H9 (cell line): Measurements from ENCODE around the gene SIN3B. TPM values are rescaled to one million over a fixed set of nuclear protein-coding genes. Genes with fewer than 3 reads are reported as not detected.

Experiments
- DNase-seq: peaks from one replicate; pipeline ENCODE4 v3.0.0-alpha.2; 2017
- H2AFZ ChIP-seq: one replicate; pipeline ENCODE4 v1.6.1; 2013; ENCODE audit warnings: mild to moderate bottlenecking, low read length, control low read depth, moderate library complexity
- H2AK5ac ChIP-seq: 2 replicates; pipeline ENCODE4 v1.6.1; 2013; ENCODE audit warnings: low read length, control low read depth, mixed read lengths; ENCODE audit not compliant: insufficient read length
- H2BK120ac ChIP-seq: one replicate; pipeline ENCODE4 v1.6.1; 2013; ENCODE audit warnings: low read depth, mild to moderate bottlenecking, low read length, control low read depth, inconsistent platforms; ENCODE audit not compliant: poor library complexity, severe bottlenecking
- H2BK12ac ChIP-seq: 2 replicates; pipeline ENCODE4 v1.6.1; 2013; ENCODE audit warnings: low read length, control low read depth, mixed read lengths, low read depth; ENCODE audit not compliant: insufficient read length
- H2BK15ac ChIP-seq: 2 replicates; pipeline ENCODE4 v1.6.1; 2013; ENCODE audit warnings: low read depth, low read length, control low read depth
- H2BK20ac ChIP-seq: one replicate; pipeline ENCODE4 v1.6.1; 2013; ENCODE audit warnings: low read depth, mild to moderate bottlenecking, low read length, control low read depth, inconsistent platforms; ENCODE audit not compliant: poor library complexity, severe bottlenecking
- H2BK5ac ChIP-seq: 2 replicates; pipeline ENCODE4 v1.6.1; 2013; ENCODE audit warnings: low read length, control low read depth, mixed read lengths; ENCODE audit not compliant: insufficient read length
- H3K14ac ChIP-seq: 2 replicates; pipeline ENCODE4 v1.6.1; 2013; ENCODE audit warnings: low read length, control low read depth; ENCODE audit not compliant: insufficient read depth
- H3K18ac ChIP-seq: 2 replicates; pipeline ENCODE4 v1.6.1; 2013; ENCODE audit warnings: low read depth, mild to moderate bottlenecking, mixed read lengths, low read length, control low read depth; ENCODE audit not compliant: insufficient read length
- H3K23ac ChIP-seq: 2 replicates; pipeline ENCODE4 v1.6.1; 2013; ENCODE audit warnings: low read length, control low read depth, mixed read lengths, low read depth; ENCODE audit not compliant: insufficient read length
- H3K23me2 ChIP-seq: 2 replicates; pipeline ENCODE4 v1.6.1; 2013; ENCODE audit warnings: low read depth, mild to moderate bottlenecking, mixed read lengths, low read length, control low read depth; ENCODE audit not compliant: insufficient read length, poor library complexity, severe bottlenecking
- H3K27ac ChIP-seq: 2 replicates; pipeline ENCODE4 v1.5.1; 2013; ENCODE audit warnings: low read length, control low read depth, mixed read lengths, low read depth; ENCODE audit not compliant: insufficient read length
- H3K27me3 ChIP-seq: 2 replicates; pipeline ENCODE4 v1.6.1; 2013; ENCODE audit warnings: low read length, control low read depth, inconsistent platforms; ENCODE audit not compliant: insufficient read depth
- H3K4ac ChIP-seq: 2 replicates; pipeline ENCODE4 v1.6.1; 2013; ENCODE audit warnings: low read depth, mild to moderate bottlenecking, control low read depth, inconsistent platforms, low read length, moderate library complexity
- H3K4me1 ChIP-seq: 2 replicates; pipeline ENCODE4 v1.6.1; 2013; ENCODE audit warnings: low read length, control low read depth, inconsistent platforms; ENCODE audit not compliant: insufficient read depth
- H3K4me2 ChIP-seq: 2 replicates; pipeline ENCODE4 v1.6.1; 2013; ENCODE audit warnings: low read length, control low read depth, mixed read lengths; ENCODE audit not compliant: insufficient read length, insufficient read depth
- H3K56ac ChIP-seq: 2 replicates; pipeline ENCODE4 v1.6.1; 2013; ENCODE audit warnings: low read depth, mild to moderate bottlenecking, mixed read lengths, low read length, control low read depth; ENCODE audit not compliant: insufficient read length
- H3K79me1 ChIP-seq: 2 replicates; pipeline ENCODE4 v1.6.1; 2013; ENCODE audit warnings: low read depth, mild to moderate bottlenecking, moderate library complexity, low read length, control low read depth, inconsistent platforms; ENCODE audit not compliant: insufficient read depth, poor library complexity, severe bottlenecking
- H3K79me2 ChIP-seq: 2 replicates; pipeline ENCODE4 v1.6.1; 2013; ENCODE audit warnings: low read length, control low read depth, inconsistent platforms; ENCODE audit not compliant: insufficient read depth
- H3K9ac ChIP-seq: 2 replicates; pipeline ENCODE4 v1.6.1; 2013; ENCODE audit warnings: low read length, control low read depth, mixed read lengths; ENCODE audit not compliant: insufficient read length; ENCODE audit errors: extremely low read depth
- H3K9me3 ChIP-seq: one replicate; pipeline ENCODE4 v1.6.1; 2013; ENCODE audit warnings: low read depth, low read length, inconsistent platforms; ENCODE audit not compliant: control insufficient read depth
- H3T11ph ChIP-seq: one replicate; pipeline ENCODE4 v1.6.1; 2013; ENCODE audit warnings: mild to moderate bottlenecking, low read length, control low read depth, inconsistent platforms
- H4K20me1 ChIP-seq: one replicate; pipeline ENCODE4 v1.6.1; 2013; ENCODE audit not compliant: control insufficient read depth, insufficient read length, insufficient read depth
- H4K5ac ChIP-seq: 2 replicates; pipeline ENCODE4 v1.6.1; 2013; ENCODE audit warnings: low read depth, mild to moderate bottlenecking, mixed read lengths, low read length, control low read depth; ENCODE audit not compliant: insufficient read length
- H4K8ac ChIP-seq: replicated peaks from 2 replicates; pipeline ENCODE4 v1.6.1; 2013; ENCODE audit warnings: low read length, control low read depth, mixed read lengths, low read depth; ENCODE audit not compliant: insufficient read length
- H4K91ac ChIP-seq: 2 replicates; pipeline ENCODE4 v1.6.1; 2013; ENCODE audit warnings: low read depth, mild to moderate bottlenecking, moderate library complexity, mixed read lengths, low read length, control low read depth; ENCODE audit not compliant: insufficient read length
- H3K27ac Mint-ChIP-seq, 3 experiments: 2 replicates in 2 of 3; 3 replicates in 1 of 3; pipeline ENCODE4 v1.8.0; 2020 to 2021; ENCODE audit warnings: mixed read lengths in 3 of 3, mild to moderate bottlenecking in 1 of 3, moderate library complexity in 1 of 3
- H3K27me3 Mint-ChIP-seq: 2 replicates; pipeline ENCODE4 v1.8.0; 2021; ENCODE audit warnings: low read depth, mild to moderate bottlenecking, moderate library complexity, mixed read lengths
- H3K36me3 Mint-ChIP-seq, 3 experiments: 2 replicates in 2 of 3; 3 replicates in 1 of 3; pipeline ENCODE4 v1.8.0; 2020 to 2021; ENCODE audit warnings: low read depth in 3 of 3, mixed read lengths in 3 of 3; ENCODE audit not compliant: insufficient read depth in 1 of 3
- H3K4me1 Mint-ChIP-seq, 2 experiments: 2 replicates each; pipeline ENCODE4 v1.8.0; 2020; ENCODE audit warnings: mixed read lengths in 2 of 2
- H3K4me3 Mint-ChIP-seq, 2 experiments: 2 replicates in 1 of 2; 3 replicates in 1 of 2; pipeline ENCODE4 v1.8.0; 2020 to 2021; ENCODE audit warnings: mild to moderate bottlenecking in 2 of 2, mixed read lengths in 2 of 2, moderate library complexity in 1 of 2
- H3K9me3 Mint-ChIP-seq, 2 experiments: 2 replicates in 1 of 2; 3 replicates in 1 of 2; pipeline ENCODE4 v1.8.0; 2020; ENCODE audit warnings: mild to moderate bottlenecking in 2 of 2, mixed read lengths in 2 of 2, moderate library complexity in 1 of 2
- WGBS: extraction: QIAGEN DNeasy Blood & Tissue Kit; methylation state at CpG from one replicate; pipeline ENCODE4 v1.1.7; 2013; ENCODE audit warnings: missing lambda C conversion rate, low lambda C conversion rate, mixed read lengths; ENCODE audit not compliant: insufficient read length; ENCODE audit errors: extremely low coverage; 5-methylcytosine and 5-hydroxymethylcytosine counted together
- total RNA-seq: library from RNA; stranded (reverse); gene quantifications from 2 replicates; pipeline ENCODE4 v1.2.1, GENCODE V29; 2021
- TF ChIP-seq, protein P1 (sequence below): fragments of 200-600 bp; sonication (generic); conservative IDR thresholded peaks from 3 replicates; pipeline ENCODE4 v1.8.0; 2021; ENCODE audit warnings: antibody characterized with exemption, mild to moderate bottlenecking

The SIN3B gene
- total RNA-seq, 1 experiment from 2014 or later, result 72.7 TPM

DNA sequence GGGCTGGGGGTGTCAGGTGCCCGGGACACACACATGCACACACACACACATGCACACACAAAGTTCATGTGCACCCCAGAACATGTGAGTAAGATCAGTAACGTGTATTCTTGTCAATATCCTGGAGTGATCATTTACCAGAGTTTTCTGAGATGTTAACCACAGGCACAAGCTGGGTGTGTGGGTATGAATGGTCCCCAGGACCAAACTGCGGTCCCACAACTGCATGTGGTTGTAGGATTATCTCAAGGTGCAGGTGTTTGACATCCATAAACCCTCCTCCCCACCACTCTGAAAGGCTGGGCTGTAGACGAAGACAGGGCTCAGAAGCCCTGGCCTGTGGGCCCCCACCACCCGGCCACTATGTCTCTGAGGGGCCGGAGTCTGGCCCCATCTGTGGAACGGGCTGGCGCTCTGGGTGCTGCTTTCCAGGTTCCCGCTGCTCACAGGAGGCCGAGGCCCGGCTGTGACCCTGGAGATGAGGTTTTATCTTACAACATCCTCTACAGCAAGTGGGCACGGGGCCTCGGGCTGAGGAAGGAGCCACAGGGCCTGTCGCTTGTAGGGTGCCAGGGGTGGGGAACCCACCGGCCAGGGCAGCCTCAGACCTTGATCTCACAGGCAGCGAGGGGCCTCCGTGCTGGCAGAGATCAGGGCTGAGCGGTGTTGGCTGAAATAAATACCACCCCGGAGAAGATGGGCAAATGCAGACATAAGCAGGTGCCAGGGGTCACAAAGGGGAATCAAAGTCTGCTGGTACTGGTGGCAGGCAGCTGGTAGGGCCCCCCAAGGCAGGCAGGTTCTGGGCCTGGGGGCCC, 63.9 kb downstream of the SIN3B start:
- H3K23me2 ChIP-seq, result peaks cover 11% of the 10 kb centered on the region
- no peak overlapping the region for H3K27ac ChIP-seq
- H3K27me3 Mint-ChIP-seq, result peaks cover 17% of the 10 kb centered on the region
- H3K4me3 Mint-ChIP-seq, result no peak overlapping the region
- no peak overlapping the region for H2BK20ac ChIP-seq
- no peak overlapping the region for H3K18ac ChIP-seq
- H2BK5ac ChIP-seq, result no peak overlapping the region
- H2AK5ac ChIP-seq, result no peak overlapping the region
- no peak overlapping the region for H2BK15ac ChIP-seq
- H3K4ac ChIP-seq, result no peak overlapping the region
- H2AFZ ChIP-seq, result no peak overlapping the region
- no peak overlapping the region for H3K9ac ChIP-seq
- H2BK12ac ChIP-seq, result no peak overlapping the region
- no peaks in the 10 kb centered on the region for H3K9me3 ChIP-seq
- no CpG with 5 or more reads among the region's 19 CpGs for WGBS
- no peaks in the 10 kb centered on the region for H3K36me3 Mint-ChIP-seq
- no peaks in the 10 kb centered on the region for H3K79me1 ChIP-seq
- no peak overlapping the region for H4K91ac ChIP-seq
- no peaks in the 10 kb centered on the region for H3K4me1 ChIP-seq
- H3K4me2 ChIP-seq, result no peak overlapping the region
- H3K9me3 Mint-ChIP-seq, result no peaks in the 10 kb centered on the region; a peak in 1 of 5 replicates
- no peak overlapping the region for H2BK120ac ChIP-seq
- no peak overlapping the region for H3K23ac ChIP-seq
- TF ChIP-seq, protein P1, sequence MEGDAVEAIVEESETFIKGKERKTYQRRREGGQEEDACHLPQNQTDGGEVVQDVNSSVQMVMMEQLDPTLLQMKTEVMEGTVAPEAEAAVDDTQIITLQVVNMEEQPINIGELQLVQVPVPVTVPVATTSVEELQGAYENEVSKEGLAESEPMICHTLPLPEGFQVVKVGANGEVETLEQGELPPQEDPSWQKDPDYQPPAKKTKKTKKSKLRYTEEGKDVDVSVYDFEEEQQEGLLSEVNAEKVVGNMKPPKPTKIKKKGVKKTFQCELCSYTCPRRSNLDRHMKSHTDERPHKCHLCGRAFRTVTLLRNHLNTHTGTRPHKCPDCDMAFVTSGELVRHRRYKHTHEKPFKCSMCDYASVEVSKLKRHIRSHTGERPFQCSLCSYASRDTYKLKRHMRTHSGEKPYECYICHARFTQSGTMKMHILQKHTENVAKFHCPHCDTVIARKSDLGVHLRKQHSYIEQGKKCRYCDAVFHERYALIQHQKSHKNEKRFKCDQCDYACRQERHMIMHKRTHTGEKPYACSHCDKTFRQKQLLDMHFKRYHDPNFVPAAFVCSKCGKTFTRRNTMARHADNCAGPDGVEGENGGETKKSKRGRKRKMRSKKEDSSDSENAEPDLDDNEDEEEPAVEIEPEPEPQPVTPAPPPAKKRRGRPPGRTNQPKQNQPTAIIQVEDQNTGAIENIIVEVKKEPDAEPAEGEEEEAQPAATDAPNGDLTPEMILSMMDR, result no peak
- H3K27ac Mint-ChIP-seq, result no peak overlapping the region
- peaks cover 0 to 5% of the 10 kb centered on the region in 2 experiments; a peak in 2 of 4 replicates for H3K4me1 Mint-ChIP-seq
- no peaks in the 10 kb centered on the region; the same call in 1 of the 2 replicates for H3K27me3 ChIP-seq
- H3K79me2 ChIP-seq, result no peaks in the 10 kb centered on the region
- DNase-seq, result no peak
- no peaks in the 10 kb centered on the region for H4K20me1 ChIP-seq
- H3K14ac ChIP-seq, result no peak overlapping the region
- H4K5ac ChIP-seq, result no peak overlapping the region
- no peak overlapping the region for H3K56ac ChIP-seq
- H3T11ph ChIP-seq, result no peak overlapping the region
- no peak overlapping the region for H4K8ac ChIP-seq
